ENCODE measurements around the gene SLC35B4. TPM values are rescaled to one million over a fixed set of nuclear protein-coding genes. Genes with fewer than 3 reads are reported as not detected.
A peak's percentile ranks its signal among the peaks of the same experiment; 100 is the strongest.

SLC35B4 gene
- total RNA-seq, 1 experiment from 2014 or later = 17.9 TPM

DNA sequence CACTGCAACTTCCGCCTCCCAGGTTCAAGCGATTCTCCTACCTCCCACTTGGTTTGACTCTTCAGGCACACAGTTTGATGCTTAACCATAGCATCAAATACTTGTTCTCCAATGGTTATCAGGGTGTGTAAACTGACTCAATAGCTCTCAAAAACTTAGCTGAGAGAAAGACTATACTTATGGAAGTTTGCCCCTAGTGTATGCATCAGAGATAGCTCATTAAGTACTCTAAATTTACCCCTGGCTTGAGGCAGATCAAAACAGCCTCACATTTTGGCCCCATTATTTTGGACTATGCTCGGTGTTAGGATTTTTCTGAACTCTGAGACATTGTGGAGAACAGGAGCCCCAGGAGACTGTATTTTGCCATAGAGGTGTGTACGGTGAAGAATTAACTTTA lies 40.8 kb upstream of the SLC35B4 start:
- H3F3A ChIP-seq (ENCODE audit: insufficient read depth, low read depth) = no peaks in the 10 kb centered on the region; the same call in 1 of the 2 replicates
- DNase-seq = peak in 1 of 2 experiments; percentile 6
- H3K4me2 ChIP-seq = no peak overlapping the region
- no peak for TF ChIP-seq EZH2 (IDR thresholded peaks at IDR 0.05; ENCODE audit: low read depth)
- TF ChIP-seq, protein P1, sequence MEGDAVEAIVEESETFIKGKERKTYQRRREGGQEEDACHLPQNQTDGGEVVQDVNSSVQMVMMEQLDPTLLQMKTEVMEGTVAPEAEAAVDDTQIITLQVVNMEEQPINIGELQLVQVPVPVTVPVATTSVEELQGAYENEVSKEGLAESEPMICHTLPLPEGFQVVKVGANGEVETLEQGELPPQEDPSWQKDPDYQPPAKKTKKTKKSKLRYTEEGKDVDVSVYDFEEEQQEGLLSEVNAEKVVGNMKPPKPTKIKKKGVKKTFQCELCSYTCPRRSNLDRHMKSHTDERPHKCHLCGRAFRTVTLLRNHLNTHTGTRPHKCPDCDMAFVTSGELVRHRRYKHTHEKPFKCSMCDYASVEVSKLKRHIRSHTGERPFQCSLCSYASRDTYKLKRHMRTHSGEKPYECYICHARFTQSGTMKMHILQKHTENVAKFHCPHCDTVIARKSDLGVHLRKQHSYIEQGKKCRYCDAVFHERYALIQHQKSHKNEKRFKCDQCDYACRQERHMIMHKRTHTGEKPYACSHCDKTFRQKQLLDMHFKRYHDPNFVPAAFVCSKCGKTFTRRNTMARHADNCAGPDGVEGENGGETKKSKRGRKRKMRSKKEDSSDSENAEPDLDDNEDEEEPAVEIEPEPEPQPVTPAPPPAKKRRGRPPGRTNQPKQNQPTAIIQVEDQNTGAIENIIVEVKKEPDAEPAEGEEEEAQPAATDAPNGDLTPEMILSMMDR (conservative IDR thresholded peaks at IDR 0.05) = no peak
- no peaks in the 10 kb centered on the region for H3K9me2 ChIP-seq (ENCODE audit: insufficient read depth)
- CTCF ChIA-PET = interaction anchor here (0.7 to 1.7 kb wide), 2 partner anchors 17 to 23 kb away, joined by 3 to 5 read pairs; no protein-coding TSS in a partner anchor
- intact Hi-C loops (cut with micrococcal nuclease; ENCODE audit: unreplicated experiment) = no loop called here
- 0 out of 2 replicates have a peak, but pooled peaks cover 4% of the 10 kb centered on the region for H3K9me3 ChIP-seq (ENCODE audit: insufficient read depth, low read depth)
- no peaks in the 10 kb centered on the region for H3K36me3 ChIP-seq (ENCODE audit: low read depth)
- H3K4me3 ChIP-seq = no peak overlapping the region
- H3K4me1 ChIP-seq (replicated peaks; ENCODE audit: insufficient read depth) = peaks cover 6% of the 10 kb centered on the region
- H3K27me3 ChIP-seq (ENCODE audit: insufficient read depth, low read depth) = no peaks in the 10 kb centered on the region
- POLR2A ChIA-PET (ENCODE audit: unreplicated experiment) = no interaction called here
- H4K20me1 ChIP-seq (ENCODE audit: insufficient read depth) = no peaks in the 10 kb centered on the region
- BruUV-seq (replicated peaks) = no TSS peak
- no peak overlapping the region for H3K27ac ChIP-seq
- H3K79me2 ChIP-seq (ENCODE audit: low read depth) = no peaks in the 10 kb centered on the region
- no peak overlapping the region; the same call in 1 of the 2 replicates for H2AFZ ChIP-seq

GRCh38 chr7:134356421-134356936 lies 39.7 kb upstream of the SLC35B4 start:
- H3K36me3 ChIP-seq (ENCODE audit: low read depth) = no peaks in the 10 kb centered on the region
- no TSS peak for BruUV-seq (replicated peaks)
- ChIA-PET CTCF (interaction anchor here (1.7 kb wide), 1 partner anchor 18 kb away, joined by 5 read pairs; no protein-coding TSS in a partner anchor), POLR2A (ENCODE audit: unreplicated experiment) (no interaction called here)
- H3F3A ChIP-seq (ENCODE audit: insufficient read depth, low read depth) = no peaks in the 10 kb centered on the region; the same call in 1 of the 2 replicates
- H2AFZ ChIP-seq = no peak overlapping the region
- no peak for DNase-seq
- H3K4me1 ChIP-seq (replicated peaks; ENCODE audit: insufficient read depth) = peaks cover 6% of the 10 kb centered on the region
- H3K4me3 ChIP-seq = no peak overlapping the region
- 0 out of 2 replicates have a peak, but pooled peaks cover 4% of the 10 kb centered on the region for H3K9me3 ChIP-seq (ENCODE audit: insufficient read depth, low read depth)
- intact Hi-C loops (cut with micrococcal nuclease; ENCODE audit: unreplicated experiment) = no loop called here
- TF ChIP-seq, protein P1 (conservative IDR thresholded peaks at IDR 0.05) = no peak
- no peak for TF ChIP-seq EZH2 (IDR thresholded peaks at IDR 0.05; ENCODE audit: low read depth)
- H3K27me3 ChIP-seq (ENCODE audit: insufficient read depth, low read depth) = no peaks in the 10 kb centered on the region
- no peak overlapping the region for H3K27ac ChIP-seq
- no peaks in the 10 kb centered on the region for H3K79me2 ChIP-seq (ENCODE audit: low read depth)
- H4K20me1 ChIP-seq (ENCODE audit: insufficient read depth) = no peaks in the 10 kb centered on the region
- H3K9me2 ChIP-seq (ENCODE audit: insufficient read depth) = no peaks in the 10 kb centered on the region
- H3K4me2 ChIP-seq = no peak overlapping the region

DNA sequence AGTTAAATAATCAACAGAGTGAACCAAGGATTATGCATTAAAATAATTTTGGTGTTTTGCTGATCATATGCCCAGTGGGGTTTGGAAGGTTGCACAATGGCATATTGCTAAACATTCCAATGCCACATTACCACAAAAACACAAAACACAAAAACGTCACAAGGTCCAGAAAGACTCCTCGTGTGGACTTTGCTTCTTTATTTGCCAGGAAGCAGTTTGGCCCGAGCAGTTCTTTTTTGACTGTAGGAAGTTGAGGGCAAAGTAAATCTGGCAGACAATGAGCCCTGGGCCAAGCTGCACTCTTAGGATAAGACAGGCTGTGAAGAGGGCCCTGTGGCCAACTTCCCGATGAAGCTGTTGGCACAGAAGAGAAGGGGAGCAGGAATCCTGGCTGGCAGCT lies 39.2 kb upstream of the SLC35B4 start:
- intact Hi-C loops (cut with micrococcal nuclease; ENCODE audit: unreplicated experiment) = no loop called here
- BruUV-seq (replicated peaks) = no TSS peak
- peaks cover 6% of the 10 kb centered on the region for H3K4me1 ChIP-seq (replicated peaks; ENCODE audit: insufficient read depth)
- 0 out of 2 replicates have a peak overlapping the region, but pooled peaks have one; percentile 48 for H2AFZ ChIP-seq
- peak overlapping the region; percentile 10; the same call in 1 of the 2 replicates for H3K4me2 ChIP-seq
- TF ChIP-seq, protein P1 (conservative IDR thresholded peaks at IDR 0.05) = no peak
- TF ChIP-seq EZH2 (IDR thresholded peaks at IDR 0.05; ENCODE audit: low read depth) = no peak
- POLR2A ChIA-PET (ENCODE audit: unreplicated experiment) = no interaction called here
- DNase-seq = peak in 1 of 2 experiments; percentile 52
- no peaks in the 10 kb centered on the region for H3K36me3 ChIP-seq (ENCODE audit: low read depth)
- CTCF ChIA-PET = no interaction called here
- H3K9me3 ChIP-seq (ENCODE audit: insufficient read depth, low read depth) = 0 out of 2 replicates have a peak, but pooled peaks cover 4% of the 10 kb centered on the region
- H3F3A ChIP-seq (ENCODE audit: insufficient read depth, low read depth) = no peaks in the 10 kb centered on the region; the same call in 1 of the 2 replicates
- H3K79me2 ChIP-seq (ENCODE audit: low read depth) = no peaks in the 10 kb centered on the region
- H3K9me2 ChIP-seq (ENCODE audit: insufficient read depth) = no peaks in the 10 kb centered on the region
- H3K27me3 ChIP-seq (ENCODE audit: insufficient read depth, low read depth) = no peaks in the 10 kb centered on the region
- no peaks in the 10 kb centered on the region for H4K20me1 ChIP-seq (ENCODE audit: insufficient read depth)
- H3K27ac ChIP-seq = no peak overlapping the region
- H3K4me3 ChIP-seq = no peak overlapping the region
